Naive B cell (primary cell): ENCODE results near the gene TAPBPL. TPM values are rescaled to one million over a fixed set of nuclear protein-coding genes. Genes with fewer than 3 reads are reported as not detected.
"Not testable (repeated sequence)": the region's sequence is repeated elsewhere in the genome, so short reads cannot be mapped to it uniquely, and the experiment has no call there.

Source experiments
- ATAC-seq, 2 donors: fragments of 150-1000 bp; cut with Tn5 transposase; 2 replicates each; pipeline ENCODE4 v1.10.0; 2021; ENCODE audit warnings: low read depth in 2 of 2, mild to moderate bottlenecking in 2 of 2, moderate library complexity in 2 of 2
- DNase-seq: peaks from one replicate; pipeline ENCODE4 v3.0.0; 2022
- H3K27ac Mint-ChIP-seq, 6 donors: one replicate each; pipeline ENCODE4 v1.8.0; 2020 to 2022; ENCODE audit warnings: mild to moderate bottlenecking in 6 of 6, mixed read lengths in 6 of 6, moderate library complexity in 5 of 6, inconsistent platforms in 2 of 6
- H3K27me3 Mint-ChIP-seq, 3 donors: one replicate each; pipeline ENCODE4 v1.8.0; 2021 to 2022; ENCODE audit warnings: mixed read lengths in 3 of 3, mild to moderate bottlenecking in 1 of 3
- H3K36me3 Mint-ChIP-seq, 2 donors: one replicate each; pipeline ENCODE4 v1.8.0; 2020 to 2022; ENCODE audit warnings: mixed read lengths in 2 of 2, inconsistent platforms in 1 of 2, mild to moderate bottlenecking in 1 of 2
- H3K4me1 Mint-ChIP-seq, 3 donors: one replicate each; pipeline ENCODE4 v1.8.0; 2020 to 2022; ENCODE audit warnings: mixed read lengths in 3 of 3, inconsistent platforms in 1 of 3, mild to moderate bottlenecking in 1 of 3, moderate library complexity in 1 of 3
- H3K4me3 Mint-ChIP-seq, 8 donors: one replicate each; pipeline ENCODE4 v1.8.0; 2020 to 2022; ENCODE audit warnings: mild to moderate bottlenecking in 8 of 8, mixed read lengths in 8 of 8, moderate library complexity in 8 of 8, inconsistent platforms in 2 of 8
- H3K9me3 Mint-ChIP-seq, 7 donors: one replicate each; pipeline ENCODE4 v1.8.0; 2020 to 2022; ENCODE audit warnings: mixed read lengths in 7 of 7, mild to moderate bottlenecking in 5 of 7, inconsistent platforms in 2 of 7, moderate library complexity in 1 of 7
- polyA plus RNA-seq, 6 donors: library from polyadenylated mRNA; unstranded; fragments of 300-500 nt; fragmentation: Illumina TruSeq; gene quantifications; one replicate each; pipeline ENCODE4 v1.2.3, GENCODE V29; 2021; ENCODE audit warnings: low read depth in 6 of 6

The TAPBPL gene
- polyA plus RNA-seq, 6 donors from 2014 or later = 61.0 to 128 (median 108) TPM

DNA sequence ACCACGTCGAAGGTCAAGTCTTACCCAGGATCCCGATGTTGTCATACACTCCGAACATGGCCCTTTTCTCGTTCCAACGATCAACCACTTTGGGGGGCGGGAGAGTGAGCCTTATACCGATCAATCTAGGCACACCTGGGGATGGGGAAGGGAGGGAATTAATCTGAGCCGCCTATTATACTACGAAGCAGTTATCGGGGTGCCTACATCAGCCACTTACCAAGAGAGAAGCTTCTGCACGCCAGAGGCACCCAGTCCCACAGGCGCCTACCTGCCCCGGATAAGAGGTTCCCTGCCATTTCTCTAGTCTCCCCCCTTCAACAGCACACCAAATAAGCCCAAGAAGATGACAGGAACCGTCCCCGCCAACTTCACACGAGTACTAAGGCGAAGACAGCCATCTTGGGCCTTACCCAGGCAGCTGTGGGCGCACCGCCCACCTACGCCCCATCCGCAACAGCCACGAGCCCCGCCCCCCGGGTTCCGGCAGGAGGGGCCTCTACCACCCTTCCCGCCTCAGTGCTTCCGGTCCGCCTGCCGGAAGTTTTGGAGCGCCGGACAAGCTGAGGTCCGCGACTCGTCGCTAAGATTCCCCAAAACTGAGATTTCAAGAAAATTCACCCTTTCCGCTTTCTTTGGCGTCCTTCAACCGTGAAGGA lies 41.1 kb downstream of the TAPBPL start, which contains the start of gene MRPL51:
Gene MRPL51 (minus strand): TSS at position 425 of the 659 bp plus-strand sequence. CDS start 126 bp downstream, at position 299.
- DNase-seq = peak; percentile 96
- Mint-ChIP-seq H3K36me3 (peaks cover 5 to 17% of the 10 kb centered on the region in 2 donors), H3K4me1 (peaks cover 22 to 30% (median 28%) of the 10 kb centered on the region in 3 donors), H3K4me3 (peak within 1 kb of the TSS; percentile 88 to 99 (median 97)), H3K27me3 (peaks cover 0 to 2% (median 0%) of the 10 kb centered on the region in 3 donors), H3K9me3 (peaks cover 0 to 1% (median 0%) of the 10 kb centered on the region in 7 donors), H3K27ac (peak within 1 kb of the TSS; percentile 95 to 99 (median 96))
- ATAC-seq = peak; percentile 79

GRCh38 chr12:6493497-6494257 lies 41.8 kb downstream of the TAPBPL start, which contains the start of gene NCAPD2:
NCAPD2 (plus strand) TSS chr12:6494102; CDS start chr12:6495099, 997 bp downstream.
- peak; percentile 83 to 85 for ATAC-seq
- peak within 1 kb of the TSS; percentile 95 to 99 (median 96) for H3K27ac Mint-ChIP-seq

GRCh38 chr12:6494258-6494743 lies 42.5 kb downstream of the TAPBPL start:
- Mint-ChIP-seq H3K4me3 (peak overlapping the region; percentile 88 to 99 (median 97)), H3K36me3 (peaks cover 5 to 17% of the 10 kb centered on the region in 2 donors), H3K4me1 (peaks cover 22 to 30% (median 28%) of the 10 kb centered on the region in 3 donors), H3K27me3 (no peaks in the 10 kb centered on the region), H3K27ac (peak overlapping the region; percentile 90 to 99 (median 95)), H3K9me3 (peaks cover 0 to 1% (median 0%) of the 10 kb centered on the region in 7 donors)
- no peak for DNase-seq
- peak in 1 of 2 donors; percentile 10 for ATAC-seq

More at GRCh38 chr12:6493497-6494257, 41.8 kb downstream of the TAPBPL start, which contains the start of gene NCAPD2:
- peak within 1 kb of the TSS; percentile 88 to 99 (median 97) for H3K4me3 Mint-ChIP-seq
- H3K4me1 Mint-ChIP-seq = peaks cover 22 to 30% (median 28%) of the 10 kb centered on the region in 3 donors
- no peaks in the 10 kb centered on the region for H3K27me3 Mint-ChIP-seq
- peaks cover 5 to 17% of the 10 kb centered on the region in 2 donors for H3K36me3 Mint-ChIP-seq
- H3K9me3 Mint-ChIP-seq = peaks cover 0 to 1% (median 0%) of the 10 kb centered on the region in 7 donors
- peak; percentile 95 for DNase-seq

GRCh38 chr12:6494968-6495367 lies 43.1 kb downstream of the TAPBPL start:
- DNase-seq = no peak

GRCh38 chr12:6497291-6497690 lies 45.4 kb downstream of the TAPBPL start:
- H3K27ac Mint-ChIP-seq = not testable (repeated sequence)
- Mint-ChIP-seq H3K36me3 (peaks cover 0 to 10% of the 10 kb centered on the region in 2 donors), H3K4me3 (peak overlapping the region in 1 of 8 donors; percentile 49)

More at GRCh38 chr12:6494968-6495367, 43.1 kb downstream of the TAPBPL start:
- H3K27ac Mint-ChIP-seq = peak overlapping the region in 1 of 6 donors; percentile 96
- ATAC-seq = no peak
- peaks cover 22 to 30% (median 28%) of the 10 kb centered on the region in 3 donors for H3K4me1 Mint-ChIP-seq
- H3K9me3 Mint-ChIP-seq = peaks cover 0 to 1% (median 0%) of the 10 kb centered on the region in 7 donors
- peak overlapping the region; percentile 88 to 99 (median 97) for H3K4me3 Mint-ChIP-seq
- H3K27me3 Mint-ChIP-seq = no peaks in the 10 kb centered on the region
- H3K36me3 Mint-ChIP-seq = peaks cover 5 to 17% of the 10 kb centered on the region in 2 donors

DNA sequence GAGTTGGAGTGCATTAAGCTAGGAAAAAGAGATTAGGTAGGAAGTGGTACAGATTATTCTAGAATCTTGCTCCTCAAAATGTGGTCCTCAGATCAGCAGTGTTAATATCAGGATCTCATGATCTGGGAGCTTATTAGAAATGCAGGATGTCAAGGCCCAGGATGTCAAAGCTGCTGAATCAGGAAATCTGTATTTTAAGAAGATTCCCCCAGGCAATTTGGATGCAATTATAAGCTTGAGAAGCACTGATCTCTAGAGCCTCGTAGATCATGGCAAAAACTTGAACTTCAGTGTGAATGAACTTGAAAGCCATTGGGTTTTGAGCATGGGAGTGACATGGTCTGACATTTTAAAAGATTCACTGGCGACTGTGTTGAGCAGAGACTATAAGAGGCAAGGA lies 48.6 kb downstream of the TAPBPL start:
- no peaks in the 10 kb centered on the region for H3K27me3 Mint-ChIP-seq
- no peaks in the 10 kb centered on the region for H3K9me3 Mint-ChIP-seq
- ATAC-seq = no peak
- no peak overlapping the region for H3K4me3 Mint-ChIP-seq
- H3K36me3 Mint-ChIP-seq = no peaks in the 10 kb centered on the region
- no peak overlapping the region for H3K27ac Mint-ChIP-seq
- peaks cover 2 to 5% (median 3%) of the 10 kb centered on the region in 3 donors for H3K4me1 Mint-ChIP-seq
- no peak for DNase-seq

More at GRCh38 chr12:6497291-6497690, 45.4 kb downstream of the TAPBPL start:
- not testable (repeated sequence) for ATAC-seq, DNase-seq, H3K9me3 Mint-ChIP-seq, H3K27me3 Mint-ChIP-seq
- H3K4me1 Mint-ChIP-seq = peaks cover 22 to 30% (median 26%) of the 10 kb centered on the region in 3 donors

DNA sequence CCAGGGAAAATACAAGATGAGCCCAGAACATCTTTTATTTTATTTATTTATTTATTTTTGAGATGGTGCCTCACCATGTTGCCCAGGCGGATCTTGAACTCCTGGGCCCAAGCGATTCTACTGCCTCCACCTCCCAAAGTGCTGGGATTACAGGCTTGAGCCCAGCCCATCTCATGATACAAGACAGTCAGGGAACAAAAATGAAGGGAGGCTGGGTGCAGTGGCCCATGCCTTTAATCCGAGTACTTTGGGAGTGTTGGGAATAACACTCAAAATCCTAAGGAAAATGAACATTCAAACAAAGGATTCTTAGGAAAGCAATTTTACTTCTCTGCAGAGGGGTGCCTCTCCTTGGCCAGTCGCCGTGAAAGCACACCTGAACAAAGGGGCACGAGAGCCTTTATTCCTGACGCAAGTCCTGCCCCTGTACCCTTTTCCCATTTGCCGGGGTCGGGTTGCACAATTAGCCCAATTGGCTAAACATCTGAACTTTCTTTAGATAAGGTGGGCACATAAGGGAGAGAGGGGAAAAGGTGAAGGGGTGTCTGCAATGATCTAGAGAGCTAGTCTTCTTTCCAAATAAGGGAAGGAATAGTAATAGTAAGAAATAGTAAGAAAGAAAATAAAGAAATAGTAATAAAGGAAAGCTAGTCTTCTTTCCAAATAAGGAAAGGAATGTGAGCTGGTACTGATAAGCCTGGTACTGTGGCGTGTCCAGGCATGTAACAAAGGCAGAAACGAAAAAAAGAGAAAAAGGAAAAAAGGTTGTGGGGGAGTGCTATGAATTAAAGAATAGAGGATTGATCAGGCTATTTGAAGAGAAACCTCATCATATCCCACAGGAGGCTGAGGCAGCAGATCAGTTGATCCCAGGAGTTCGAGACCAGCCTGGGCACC lies 55.5 kb downstream of the TAPBPL start:
- Mint-ChIP-seq H3K27me3 (no peaks in the 10 kb centered on the region), H3K9me3 (no peaks in the 10 kb centered on the region), H3K36me3 (peaks cover 5 to 18% of the 10 kb centered on the region in 2 donors), H3K4me3 (no peak overlapping the region), H3K27ac (peak overlapping the region in 1 of 6 donors; percentile 19), H3K4me1 (no peaks in the 10 kb centered on the region)
- DNase-seq (no peak), ATAC-seq (no peak)

- Mint-ChIP-seq H3K27me3 (no peaks in the 10 kb centered on the region), H3K27ac (no peak overlapping the region), H3K9me3 (no peaks in the 10 kb centered on the region), H3K4me1 (no peaks in the 10 kb centered on the region), H3K36me3 (peaks cover 13 to 24% of the 10 kb centered on the region in 2 donors), H3K4me3 (no peak overlapping the region)
- DNase-seq = no peak
- ATAC-seq = no peak
These were observed 56.2 kb downstream of the TAPBPL start for GRCh38 chr12:6508087-6508486.

Other genes starting within 250 kb of the TAPBPL start
- not detected for gene PLEKHG6, start 141.4 kb upstream of the TAPBPL start, polyA plus RNA-seq
- gene TNFRSF1A, start 110.0 kb upstream of the TAPBPL start, polyA plus RNA-seq = 1 to 10 TPM in 2 of 6 donors, under 1 TPM in 2, not detected in 2; 0.34 to 1.8 (median 1.0) TPM
- gene SCNN1A, start 76.5 kb upstream of the TAPBPL start, polyA plus RNA-seq = not detected
- under 1 TPM in 3 of 6 donors, not detected in 3; 0.20 to 0.90 (median 0.22) TPM for gene LTBR, start 67.9 kb upstream of the TAPBPL start, polyA plus RNA-seq
- gene CD27, start 7.1 kb upstream of the TAPBPL start, polyA plus RNA-seq = 10 to 100 TPM in 1 of 6 donors, 1 to 10 TPM in 5; 3.2 to 14.8 (median 6.6) TPM
- gene VAMP1, start 18.6 kb downstream of the TAPBPL start, polyA plus RNA-seq = 1 to 10 TPM; 1.7 to 6.7 (median 4.5) TPM
- gene MRPL51, start 41.2 kb downstream of the TAPBPL start, polyA plus RNA-seq = 100 to 1,000 TPM; 126 to 243 (median 176) TPM
- gene NCAPD2, start 42.1 kb downstream of the TAPBPL start, polyA plus RNA-seq = 10 to 100 TPM; 13.3 to 25.5 (median 17.8) TPM
- 1,000 to 10,000 TPM in 1 of 6 donors, 100 to 1,000 TPM in 5; 607 to 1,152 (median 779) TPM for gene GAPDH, start 82.5 kb downstream of the TAPBPL start, polyA plus RNA-seq
- 10 to 100 TPM in 1 of 6 donors, 1 to 10 TPM in 5; 4.6 to 15.3 (median 6.3) TPM for gene IFFO1, start 104.0 kb downstream of the TAPBPL start, polyA plus RNA-seq
- gene NOP2, start 116.2 kb downstream of the TAPBPL start, polyA plus RNA-seq = 10 to 100 TPM; 11.7 to 27.6 (median 17.5) TPM
- 10 to 100 TPM; 26.6 to 67.1 (median 44.5) TPM for gene CHD4, start 155.3 kb downstream of the TAPBPL start, polyA plus RNA-seq
- gene LPAR5, start 183.9 kb downstream of the TAPBPL start, polyA plus RNA-seq = 10 to 100 TPM; 25.2 to 69.9 (median 40.1) TPM
- 10 to 100 TPM in 1 of 6 donors, 1 to 10 TPM in 5; 3.8 to 11.0 (median 8.9) TPM for gene ACRBP, start 195.4 kb downstream of the TAPBPL start, polyA plus RNA-seq
- gene ING4, start 211.1 kb downstream of the TAPBPL start, polyA plus RNA-seq = 100 to 1,000 TPM in 4 of 6 donors, 10 to 100 TPM in 2; 93.5 to 139 (median 112) TPM
- gene ZNF384, start 237.3 kb downstream of the TAPBPL start, polyA plus RNA-seq = 10 to 100 TPM; 13.5 to 39.7 (median 23.2) TPM
- not detected for gene PIANP, start 248.8 kb downstream of the TAPBPL start, polyA plus RNA-seq